CD4-positive, alpha-beta T cell treated with Interferon alpha-2 for 1 hour (primary cell): ENCODE data around the gene PRKCA.

Source experiments
- DNase-seq, 2 donors: peaks; one replicate each; pipeline ENCODE4 v3.0.0-alpha.2; 2020 to 2022

PRKCA gene

GRCh38 chr17:66760324-66760723, 457.9 kb downstream of the PRKCA start:
- DNase-seq, result no peak

GRCh38 chr17:66762276-66762675, 459.9 kb downstream of the PRKCA start:
- no peak for DNase-seq

GRCh38 chr17:66763056-66763455, 460.6 kb downstream of the PRKCA start:
- no peak for DNase-seq

- DNase-seq, result no peak
Measured at GRCh38 chr17:66764506-66764905, 462.1 kb downstream of the PRKCA start.

GRCh38 chr17:66767154-66767933, 464.9 kb downstream of the PRKCA start:
- no peak for DNase-seq

- DNase-seq, result no peak
Measured at GRCh38 chr17:66769911-66770310, 467.5 kb downstream of the PRKCA start.

GRCh38 chr17:66772148-66772812, 469.9 kb downstream of the PRKCA start:
- DNase-seq, result no peak

- no peak for DNase-seq
Measured at GRCh38 chr17:66775271-66775670, 472.9 kb downstream of the PRKCA start.

GRCh38 chr17:66775881-66776400, 473.5 kb downstream of the PRKCA start:
- no peak for DNase-seq

- DNase-seq, result no peak
Measured at GRCh38 chr17:66776999-66777688, 474.7 kb downstream of the PRKCA start.

GRCh38 chr17:66777689-66778225, 475.3 kb downstream of the PRKCA start:
- DNase-seq, result no peak

- DNase-seq, result no peak
Measured at GRCh38 chr17:66778531-66779236, 476.3 kb downstream of the PRKCA start.

- no peak for DNase-seq
Measured at GRCh38 chr17:66779237-66779606, 476.8 kb downstream of the PRKCA start.

- DNase-seq, result no peak
Measured at GRCh38 chr17:66781135-66781534, 478.7 kb downstream of the PRKCA start.

- DNase-seq, result no peak
Measured at GRCh38 chr17:66782851-66783250, 480.4 kb downstream of the PRKCA start.

GRCh38 chr17:66783656-66784381, 481.4 kb downstream of the PRKCA start:
- no peak for DNase-seq

- DNase-seq, result no peak
Measured at GRCh38 chr17:66784621-66785364, 482.4 kb downstream of the PRKCA start.

GRCh38 chr17:66786107-66786506, 483.7 kb downstream of the PRKCA start:
- DNase-seq, result no peak

- no peak for DNase-seq
Measured at GRCh38 chr17:66787914-66788313, 485.5 kb downstream of the PRKCA start.

GRCh38 chr17:66789093-66789492, 486.7 kb downstream of the PRKCA start:
- no peak for DNase-seq

GRCh38 chr17:66789961-66790437, 487.6 kb downstream of the PRKCA start:
- no peak for DNase-seq
